ENCODE results near the gene PELI2.

Gene PELI2

DNA sequence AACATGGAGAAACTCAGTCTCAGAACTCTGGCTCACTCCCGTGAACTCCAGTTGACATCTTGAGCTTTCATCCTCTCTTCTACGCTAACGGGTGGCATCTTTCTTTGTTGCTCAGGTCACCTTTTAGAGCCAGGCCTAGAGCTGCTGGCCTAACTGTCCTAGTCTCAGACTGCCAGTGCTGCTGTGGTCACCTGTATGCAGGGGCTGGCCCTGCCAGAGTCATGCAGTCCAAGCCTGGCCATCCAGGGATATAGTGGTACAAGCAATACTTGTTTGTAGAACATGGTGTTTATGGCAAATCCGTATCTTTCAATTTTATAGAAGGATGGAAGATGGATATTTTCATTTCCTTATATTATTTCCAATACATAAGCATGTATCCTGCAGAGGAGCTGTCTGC is 117.2 kb downstream of the PELI2 start:
- Histone ChIP-seq H3K36me3 (ENCODE audit: control insufficient read depth in 2 of 2, insufficient read depth in 1 of 2, low read length in 2 of 2) (no peaks in the 10 kb centered on the region), H3K9me3 (ENCODE audit: control insufficient read depth, insufficient read depth, low read depth, low read length) (no peaks in the 10 kb centered on the region), H3K4me3 (ENCODE audit: low read depth, low read length) (no peak overlapping the region), H3K4me1 (ENCODE audit: control insufficient read depth, insufficient read depth, low read length) (no peaks in the 10 kb centered on the region), H3K27ac (ENCODE audit: extremely low read depth, low read depth, low read length) (no peak overlapping the region)
- ChIA-PET POLR2A (no interaction called here), CTCF (interaction anchor here (1.0 kb wide), 1 partner anchor 8 kb away, joined by 3 read pairs; no protein-coding TSS in a partner anchor)
- TF ChIP-seq ZNF701 (tag by site-specific recombination; IDR thresholded peaks at IDR 0.05) (no peak), HOXD13 (CRISPR knock-in tag; IDR thresholded peaks at IDR 0.05; ENCODE audit: borderline replicate concordance) (no peak), ZNF2 (tag by site-specific recombination; IDR thresholded peaks at IDR 0.05) (no peak), ZNF530 (tag by site-specific recombination; IDR thresholded peaks at IDR 0.05; ENCODE audit: low read depth) (no peak), ZNF629 (tag by site-specific recombination; IDR thresholded peaks at IDR 0.05) (no peak), ZNF521 (tag by site-specific recombination; IDR thresholded peaks at IDR 0.05) (no peak), ZBTB17 (tag by site-specific recombination; IDR thresholded peaks at IDR 0.05) (no peak), ZBTB20 (tag by site-specific recombination; IDR thresholded peaks at IDR 0.05) (no peak)
- TF ChIP-seq, protein P1, sequence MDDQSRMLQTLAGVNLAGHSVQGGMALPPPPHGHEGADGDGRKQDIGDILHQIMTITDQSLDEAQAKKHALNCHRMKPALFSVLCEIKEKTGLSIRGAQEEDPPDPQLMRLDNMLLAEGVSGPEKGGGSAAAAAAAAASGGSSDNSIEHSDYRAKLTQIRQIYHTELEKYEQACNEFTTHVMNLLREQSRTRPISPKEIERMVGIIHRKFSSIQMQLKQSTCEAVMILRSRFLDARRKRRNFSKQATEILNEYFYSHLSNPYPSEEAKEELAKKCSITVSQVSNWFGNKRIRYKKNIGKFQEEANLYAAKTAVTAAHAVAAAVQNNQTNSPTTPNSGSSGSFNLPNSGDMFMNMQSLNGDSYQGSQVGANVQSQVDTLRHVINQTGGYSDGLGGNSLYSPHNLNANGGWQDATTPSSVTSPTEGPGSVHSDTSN (CRISPR knock-in tag; IDR thresholded peaks at IDR 0.05) = no peak

DNA sequence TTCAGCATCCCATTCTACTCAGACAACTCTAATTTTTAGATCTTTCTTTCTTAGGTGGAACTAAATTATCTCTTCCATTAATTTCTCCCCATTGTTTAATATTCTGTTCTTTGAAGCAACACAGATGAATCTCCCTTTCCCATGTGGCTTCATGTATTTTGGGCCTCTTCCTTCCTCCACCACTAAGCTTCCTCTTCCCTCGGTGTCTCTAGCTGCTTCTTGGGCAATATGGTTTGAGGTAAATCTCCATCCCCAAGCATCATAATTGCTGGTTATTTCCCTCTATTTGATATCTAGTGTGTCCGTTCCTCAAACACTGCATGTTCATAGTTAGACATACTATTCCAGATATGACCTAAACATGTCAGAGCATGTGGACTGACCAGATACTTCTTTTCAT is 119.2 kb downstream of the PELI2 start:
- no peak overlapping the region for H3K27ac ChIP-seq (ENCODE audit: extremely low read depth, low read depth, low read length)
- CTCF ChIA-PET = interaction anchor here (0.6 kb wide), 1 partner anchor 75 kb away, joined by 3 read pairs; no protein-coding TSS in a partner anchor

DNA sequence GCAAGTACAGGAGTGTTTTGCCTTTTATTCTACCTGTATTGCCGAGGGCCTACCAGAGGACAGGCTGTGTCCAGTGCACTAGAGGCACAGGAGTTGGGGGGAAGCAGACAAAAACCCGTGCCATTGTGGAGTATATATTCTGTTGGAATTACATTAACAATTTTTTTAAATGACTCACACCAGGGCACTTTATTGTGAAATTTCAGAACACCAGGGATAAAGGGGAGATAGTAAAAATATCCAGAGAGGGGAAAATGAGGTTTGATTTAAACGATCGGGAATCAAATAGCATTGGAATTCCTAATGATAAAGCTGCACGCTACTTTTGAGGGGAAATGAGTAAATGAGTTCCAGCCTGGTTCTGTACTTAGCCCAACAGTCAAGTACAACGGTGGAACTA is 123.2 kb downstream of the PELI2 start:
- POLR2A ChIA-PET = no interaction called here
- no peaks in the 10 kb centered on the region for H3K36me3 ChIP-seq (ENCODE audit: control insufficient read depth in 2 of 2, insufficient read depth in 1 of 2, low read length in 2 of 2)
- CTCF ChIA-PET = interaction anchor here (0.6 to 0.7 kb wide), 2 partner anchors 182 to 286 kb away, joined by 3 read pairs; no protein-coding TSS in a partner anchor
- TF ChIP-seq ZNF610 (tag by site-specific recombination; IDR thresholded peaks at IDR 0.05; ENCODE audit: borderline replicate concordance) (no peak), ZNF664 (tag by site-specific recombination; IDR thresholded peaks at IDR 0.05) (no peak), ZNF211 (tag by site-specific recombination; IDR thresholded peaks at IDR 0.05; ENCODE audit: low read depth) (no peak), ZNF292 (tag by site-specific recombination; IDR thresholded peaks at IDR 0.05; ENCODE audit: borderline replicate concordance, low read depth) (no peak), WT1 (tag by site-specific recombination; IDR thresholded peaks at IDR 0.05) (no peak), MZF1 (tag by site-specific recombination; IDR thresholded peaks at IDR 0.05; ENCODE audit: borderline replicate concordance) (no peak), ZNF501 (tag by site-specific recombination; IDR thresholded peaks at IDR 0.05) (no peak)
- TF ChIP-seq, protein P2, sequence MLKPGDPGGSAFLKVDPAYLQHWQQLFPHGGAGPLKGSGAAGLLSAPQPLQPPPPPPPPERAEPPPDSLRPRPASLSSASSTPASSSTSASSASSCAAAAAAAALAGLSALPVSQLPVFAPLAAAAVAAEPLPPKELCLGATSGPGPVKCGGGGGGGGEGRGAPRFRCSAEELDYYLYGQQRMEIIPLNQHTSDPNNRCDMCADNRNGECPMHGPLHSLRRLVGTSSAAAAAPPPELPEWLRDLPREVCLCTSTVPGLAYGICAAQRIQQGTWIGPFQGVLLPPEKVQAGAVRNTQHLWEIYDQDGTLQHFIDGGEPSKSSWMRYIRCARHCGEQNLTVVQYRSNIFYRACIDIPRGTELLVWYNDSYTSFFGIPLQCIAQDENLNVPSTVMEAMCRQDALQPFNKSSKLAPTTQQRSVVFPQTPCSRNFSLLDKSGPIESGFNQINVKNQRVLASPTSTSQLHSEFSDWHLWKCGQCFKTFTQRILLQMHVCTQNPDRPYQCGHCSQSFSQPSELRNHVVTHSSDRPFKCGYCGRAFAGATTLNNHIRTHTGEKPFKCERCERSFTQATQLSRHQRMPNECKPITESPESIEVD (tag by site-specific recombination; IDR thresholded peaks at IDR 0.05) = no peak
- TF ChIP-seq, protein P3, sequence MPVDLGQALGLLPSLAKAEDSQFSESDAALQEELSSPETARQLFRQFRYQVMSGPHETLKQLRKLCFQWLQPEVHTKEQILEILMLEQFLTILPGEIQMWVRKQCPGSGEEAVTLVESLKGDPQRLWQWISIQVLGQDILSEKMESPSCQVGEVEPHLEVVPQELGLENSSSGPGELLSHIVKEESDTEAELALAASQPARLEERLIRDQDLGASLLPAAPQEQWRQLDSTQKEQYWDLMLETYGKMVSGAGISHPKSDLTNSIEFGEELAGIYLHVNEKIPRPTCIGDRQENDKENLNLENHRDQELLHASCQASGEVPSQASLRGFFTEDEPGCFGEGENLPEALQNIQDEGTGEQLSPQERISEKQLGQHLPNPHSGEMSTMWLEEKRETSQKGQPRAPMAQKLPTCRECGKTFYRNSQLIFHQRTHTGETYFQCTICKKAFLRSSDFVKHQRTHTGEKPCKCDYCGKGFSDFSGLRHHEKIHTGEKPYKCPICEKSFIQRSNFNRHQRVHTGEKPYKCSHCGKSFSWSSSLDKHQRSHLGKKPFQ (tag by site-specific recombination; IDR thresholded peaks at IDR 0.05) = no peak
- TF ChIP-seq, protein P4, sequence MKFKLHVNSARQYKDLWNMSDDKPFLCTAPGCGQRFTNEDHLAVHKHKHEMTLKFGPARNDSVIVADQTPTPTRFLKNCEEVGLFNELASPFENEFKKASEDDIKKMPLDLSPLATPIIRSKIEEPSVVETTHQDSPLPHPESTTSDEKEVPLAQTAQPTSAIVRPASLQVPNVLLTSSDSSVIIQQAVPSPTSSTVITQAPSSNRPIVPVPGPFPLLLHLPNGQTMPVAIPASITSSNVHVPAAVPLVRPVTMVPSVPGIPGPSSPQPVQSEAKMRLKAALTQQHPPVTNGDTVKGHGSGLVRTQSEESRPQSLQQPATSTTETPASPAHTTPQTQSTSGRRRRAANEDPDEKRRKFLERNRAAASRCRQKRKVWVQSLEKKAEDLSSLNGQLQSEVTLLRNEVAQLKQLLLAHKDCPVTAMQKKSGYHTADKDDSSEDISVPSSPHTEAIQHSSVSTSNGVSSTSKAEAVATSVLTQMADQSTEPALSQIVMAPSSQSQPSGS (tag by site-specific recombination; IDR thresholded peaks at IDR 0.05; ENCODE audit: low read depth) = no peak

More for the DNA sequence above, 119.2 kb downstream of the PELI2 start:
- H3K36me3 ChIP-seq (ENCODE audit: control insufficient read depth in 2 of 2, insufficient read depth in 1 of 2, low read length in 2 of 2) = no peaks in the 10 kb centered on the region
- H3K4me3 ChIP-seq (ENCODE audit: low read depth, low read length) = no peak overlapping the region
- TF ChIP-seq SCRT2 (tag by site-specific recombination; IDR thresholded peaks at IDR 0.05) (no peak), ZNF510 (tag by site-specific recombination; IDR thresholded peaks at IDR 0.05; ENCODE audit: insufficient replicate concordance) (no peak), ZNF292 (tag by site-specific recombination; IDR thresholded peaks at IDR 0.05; ENCODE audit: borderline replicate concordance, low read depth) (no peak), TRIM28 (IDR thresholded peaks at IDR 0.05; ENCODE audit: borderline replicate concordance, low read length) (no peak), ZNF157 (tag by site-specific recombination; IDR thresholded peaks at IDR 0.05) (no peak), ZNF660 (tag by site-specific recombination; IDR thresholded peaks at IDR 0.05) (no peak)
- TF ChIP-seq, protein P5, sequence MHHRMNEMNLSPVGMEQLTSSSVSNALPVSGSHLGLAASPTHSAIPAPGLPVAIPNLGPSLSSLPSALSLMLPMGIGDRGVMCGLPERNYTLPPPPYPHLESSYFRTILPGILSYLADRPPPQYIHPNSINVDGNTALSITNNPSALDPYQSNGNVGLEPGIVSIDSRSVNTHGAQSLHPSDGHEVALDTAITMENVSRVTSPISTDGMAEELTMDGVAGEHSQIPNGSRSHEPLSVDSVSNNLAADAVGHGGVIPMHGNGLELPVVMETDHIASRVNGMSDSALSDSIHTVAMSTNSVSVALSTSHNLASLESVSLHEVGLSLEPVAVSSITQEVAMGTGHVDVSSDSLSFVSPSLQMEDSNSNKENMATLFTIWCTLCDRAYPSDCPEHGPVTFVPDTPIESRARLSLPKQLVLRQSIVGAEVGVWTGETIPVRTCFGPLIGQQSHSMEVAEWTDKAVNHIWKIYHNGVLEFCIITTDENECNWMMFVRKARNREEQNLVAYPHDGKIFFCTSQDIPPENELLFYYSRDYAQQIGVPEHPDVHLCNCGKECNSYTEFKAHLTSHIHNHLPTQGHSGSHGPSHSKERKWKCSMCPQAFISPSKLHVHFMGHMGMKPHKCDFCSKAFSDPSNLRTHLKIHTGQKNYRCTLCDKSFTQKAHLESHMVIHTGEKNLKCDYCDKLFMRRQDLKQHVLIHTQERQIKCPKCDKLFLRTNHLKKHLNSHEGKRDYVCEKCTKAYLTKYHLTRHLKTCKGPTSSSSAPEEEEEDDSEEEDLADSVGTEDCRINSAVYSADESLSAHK (tag by site-specific recombination; IDR thresholded peaks at IDR 0.05) = no peak
- H3K9me3 ChIP-seq (ENCODE audit: control insufficient read depth, insufficient read depth, low read depth, low read length) = no peaks in the 10 kb centered on the region
- no peaks in the 10 kb centered on the region for H3K4me1 ChIP-seq (ENCODE audit: control insufficient read depth, insufficient read depth, low read length)
- POLR2A ChIA-PET = no interaction called here

More for the DNA sequence above, 123.2 kb downstream of the PELI2 start:
- H3K27ac ChIP-seq (ENCODE audit: extremely low read depth, low read depth, low read length) = no peak overlapping the region
- H3K4me3 ChIP-seq (ENCODE audit: low read depth, low read length) = no peak overlapping the region
- H3K4me1 ChIP-seq (ENCODE audit: control insufficient read depth, insufficient read depth, low read length) = no peaks in the 10 kb centered on the region
- H3K9me3 ChIP-seq (ENCODE audit: control insufficient read depth, insufficient read depth, low read depth, low read length) = no peaks in the 10 kb centered on the region
